ENCODE data around the gene MICAL2. TPM values are rescaled to one million over a fixed set of nuclear protein-coding genes. Genes with fewer than 3 reads are reported as not detected.
A peak's percentile ranks its signal among the peaks of the same experiment; 100 is the strongest.

The MICAL2 gene
- total RNA-seq, 1 donor from 2014 or later = 237 TPM

DNA sequence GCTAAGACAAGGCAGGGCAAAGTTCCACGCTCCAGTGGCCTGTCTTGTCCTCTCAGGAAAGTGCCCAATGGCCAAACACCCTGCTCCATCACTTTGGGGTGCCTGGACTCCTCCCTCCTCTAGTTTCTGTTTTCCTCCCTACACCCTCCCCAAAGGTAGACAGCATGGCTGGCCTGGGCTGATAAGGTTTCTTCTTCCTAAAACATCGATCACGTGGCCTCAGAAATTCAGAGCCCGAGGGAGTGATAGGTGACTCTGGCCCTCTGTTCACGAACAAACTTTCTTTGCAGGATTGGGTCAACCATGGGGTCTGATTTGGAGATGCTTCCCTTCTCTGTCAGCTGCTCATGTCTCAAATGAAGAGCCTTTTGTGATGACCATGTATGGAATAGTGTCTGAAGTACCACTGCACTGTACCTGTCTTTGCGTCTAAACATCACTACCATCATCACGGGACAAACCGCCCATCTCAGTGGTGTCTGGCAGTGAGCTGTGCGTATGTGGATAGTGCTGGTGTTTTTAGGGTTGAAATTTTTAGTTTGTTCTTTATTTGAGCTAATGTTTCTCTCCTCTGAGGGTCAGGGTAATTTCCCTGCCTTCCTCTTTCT is 6.1 kb downstream of the MICAL2 start:
- Histone ChIP-seq H3K4me3 (peak overlapping the region in 1 of 2 donors; percentile 15), H3K9me3 (no peaks in the 10 kb centered on the region), H3K27me3 (no peaks in the 10 kb centered on the region), H3K27ac (peak overlapping the region; percentile 92 to 93), H3K4me1 (peaks cover 7 to 60% of the 10 kb centered on the region in 2 donors), H3K36me3 (peaks cover 9 to 25% of the 10 kb centered on the region in 2 donors)
- DNase-seq (ENCODE audit: low spot score in 2 of 2) = no peak
- TF ChIP-seq, protein P1, sequence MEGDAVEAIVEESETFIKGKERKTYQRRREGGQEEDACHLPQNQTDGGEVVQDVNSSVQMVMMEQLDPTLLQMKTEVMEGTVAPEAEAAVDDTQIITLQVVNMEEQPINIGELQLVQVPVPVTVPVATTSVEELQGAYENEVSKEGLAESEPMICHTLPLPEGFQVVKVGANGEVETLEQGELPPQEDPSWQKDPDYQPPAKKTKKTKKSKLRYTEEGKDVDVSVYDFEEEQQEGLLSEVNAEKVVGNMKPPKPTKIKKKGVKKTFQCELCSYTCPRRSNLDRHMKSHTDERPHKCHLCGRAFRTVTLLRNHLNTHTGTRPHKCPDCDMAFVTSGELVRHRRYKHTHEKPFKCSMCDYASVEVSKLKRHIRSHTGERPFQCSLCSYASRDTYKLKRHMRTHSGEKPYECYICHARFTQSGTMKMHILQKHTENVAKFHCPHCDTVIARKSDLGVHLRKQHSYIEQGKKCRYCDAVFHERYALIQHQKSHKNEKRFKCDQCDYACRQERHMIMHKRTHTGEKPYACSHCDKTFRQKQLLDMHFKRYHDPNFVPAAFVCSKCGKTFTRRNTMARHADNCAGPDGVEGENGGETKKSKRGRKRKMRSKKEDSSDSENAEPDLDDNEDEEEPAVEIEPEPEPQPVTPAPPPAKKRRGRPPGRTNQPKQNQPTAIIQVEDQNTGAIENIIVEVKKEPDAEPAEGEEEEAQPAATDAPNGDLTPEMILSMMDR (IDR thresholded peaks at IDR 0.05) = no peak
- intact Hi-C loops (cut with DNase I) = loop anchor here (5.0 to 10.0 kb wide), 2 partner anchors 62 to 166 kb away; no protein-coding TSS in a partner anchor

DNA sequence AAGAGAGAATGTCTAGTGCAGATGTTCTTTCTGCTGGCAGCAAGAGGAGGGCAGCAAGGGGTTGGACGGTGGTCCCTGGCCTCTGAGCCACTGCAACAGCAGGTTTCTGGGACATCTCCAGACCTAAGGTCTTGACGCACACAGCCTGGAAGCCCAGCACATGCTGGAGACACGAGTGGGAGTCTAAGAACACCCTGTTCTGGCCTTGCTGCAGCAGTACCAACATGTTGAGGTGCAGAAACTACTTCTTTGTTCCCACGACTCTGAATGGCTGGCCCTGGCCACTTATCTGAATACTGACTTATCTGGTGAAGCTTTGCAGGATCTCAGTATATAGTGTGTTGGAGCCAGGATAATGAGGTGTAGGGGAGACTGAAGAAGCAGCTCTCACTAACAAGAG is 6.8 kb downstream of the MICAL2 start:
- TF ChIP-seq, protein P1 (IDR thresholded peaks at IDR 0.05) = no peak
- Histone ChIP-seq H3K4me3 (peak overlapping the region in 1 of 2 donors; percentile 15), H3K4me1 (peaks cover 8 to 67% of the 10 kb centered on the region in 2 donors), H3K9me3 (no peaks in the 10 kb centered on the region), H3K27me3 (no peaks in the 10 kb centered on the region), H3K27ac (peak overlapping the region; percentile 92 to 93), H3K36me3 (peaks cover 9 to 32% of the 10 kb centered on the region in 2 donors)
- DNase-seq (ENCODE audit: low spot score in 2 of 2) = no peak
- intact Hi-C loops (cut with DNase I) = loop anchor here (5.0 to 10.0 kb wide), 2 partner anchors 62 to 165 kb away; no protein-coding TSS in a partner anchor

DNA sequence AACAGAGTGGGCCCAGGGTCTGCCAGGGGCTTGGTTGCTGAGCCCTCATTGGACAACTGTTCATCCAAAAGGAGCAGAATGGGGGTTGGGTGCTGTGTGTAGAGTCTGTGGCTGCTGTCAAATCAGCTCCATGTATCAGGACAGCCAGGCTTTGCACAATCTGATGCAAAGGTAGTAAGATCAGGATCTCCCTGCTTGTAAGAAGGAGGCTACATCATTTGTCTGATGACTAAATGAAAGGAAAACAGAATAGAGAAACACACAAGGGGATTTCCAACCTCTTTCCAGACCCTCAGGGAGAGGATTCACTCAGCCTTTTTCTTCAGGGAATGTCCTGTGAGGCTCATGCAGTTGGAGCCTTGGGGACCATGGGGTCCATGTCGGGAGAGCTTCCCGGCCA is 7.2 kb downstream of the MICAL2 start:
- TF ChIP-seq, protein P1 (IDR thresholded peaks at IDR 0.05) = no peak
- peaks cover 9 to 34% of the 10 kb centered on the region in 2 donors for H3K36me3 ChIP-seq
- peaks cover 12 to 71% of the 10 kb centered on the region in 2 donors for H3K4me1 ChIP-seq
- peak overlapping the region; percentile 92 to 93 for H3K27ac ChIP-seq
- no peaks in the 10 kb centered on the region for H3K27me3 ChIP-seq
- H3K9me3 ChIP-seq = no peaks in the 10 kb centered on the region
- H3K4me3 ChIP-seq = peak overlapping the region in 1 of 2 donors; percentile 15
- DNase-seq (ENCODE audit: low spot score in 2 of 2) = no peak
- intact Hi-C loops (cut with DNase I) = loop anchor here (5.0 to 10.0 kb wide), 2 partner anchors 63 to 165 kb away; no protein-coding TSS in a partner anchor

DNA sequence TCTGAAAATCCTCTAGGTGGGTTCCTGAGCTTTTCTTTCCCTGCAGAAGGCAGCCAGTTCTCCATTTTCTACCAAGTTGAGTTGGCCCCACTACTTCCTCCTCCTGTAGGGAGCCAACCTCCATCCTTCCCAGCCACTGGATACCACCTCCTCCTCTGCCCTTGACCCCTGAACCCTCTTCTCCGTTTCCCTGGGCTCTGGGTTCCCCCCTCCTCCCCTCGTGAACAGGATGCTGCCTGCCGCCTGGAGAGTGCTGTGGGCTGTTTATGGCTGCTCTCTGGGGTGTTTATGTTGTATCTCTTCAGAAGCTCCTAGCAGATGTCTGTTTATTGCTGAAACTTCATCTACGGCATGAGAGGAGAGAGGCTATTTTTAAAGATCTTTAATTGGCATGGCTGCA is 8.6 kb downstream of the MICAL2 start:
- peak overlapping the region; percentile 92 to 93 for H3K27ac ChIP-seq
- no peak for DNase-seq (ENCODE audit: low spot score in 2 of 2)
- peak overlapping the region in 1 of 2 donors; percentile 15 for H3K4me3 ChIP-seq
- H3K36me3 ChIP-seq = peaks cover 9 to 27% of the 10 kb centered on the region in 2 donors
- no peaks in the 10 kb centered on the region for H3K9me3 ChIP-seq
- TF ChIP-seq, protein P1 (IDR thresholded peaks at IDR 0.05) = peak in 1 of 3 experiments; percentile 11
- intact Hi-C loops (cut with DNase I) = loop anchor here (5.0 to 10.0 kb wide), 2 partner anchors 64 to 163 kb away; no protein-coding TSS in a partner anchor
- H3K27me3 ChIP-seq = no peaks in the 10 kb centered on the region
- H3K4me1 ChIP-seq = peaks cover 14 to 80% of the 10 kb centered on the region in 2 donors

DNA sequence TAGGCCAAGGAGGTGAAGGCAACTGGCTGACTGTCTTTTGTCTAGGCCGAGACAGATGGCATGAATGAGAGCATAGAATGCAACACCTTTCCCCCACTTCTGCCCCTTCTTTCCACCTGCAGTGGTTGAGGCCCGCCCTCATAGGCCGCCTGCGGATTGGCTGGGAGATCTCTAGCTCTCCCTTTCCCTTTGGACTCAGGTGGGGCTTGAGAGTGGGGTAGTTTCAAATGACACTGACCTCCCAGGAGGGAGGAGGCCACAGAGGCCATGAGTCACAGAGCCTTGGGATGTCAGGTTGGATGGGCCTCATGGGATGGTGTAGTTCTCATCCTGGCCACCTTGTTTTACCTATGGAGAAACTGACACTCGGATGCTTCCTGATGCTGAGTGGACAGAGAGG is 9.1 kb downstream of the MICAL2 start:
- intact Hi-C loops (cut with DNase I) = loop anchor here (5.0 to 10.0 kb wide), 2 partner anchors 65 to 163 kb away; no protein-coding TSS in a partner anchor
- Histone ChIP-seq H3K4me3 (peak overlapping the region in 1 of 2 donors; percentile 15), H3K36me3 (peaks cover 9 to 27% of the 10 kb centered on the region in 2 donors), H3K9me3 (no peaks in the 10 kb centered on the region), H3K4me1 (peaks cover 18 to 85% of the 10 kb centered on the region in 2 donors), H3K27ac (peak overlapping the region; percentile 92 to 93), H3K27me3 (no peaks in the 10 kb centered on the region)
- TF ChIP-seq, protein P1 (IDR thresholded peaks at IDR 0.05) = peak in 1 of 3 experiments; percentile 12
- DNase-seq (ENCODE audit: low spot score in 2 of 2) = no peak

Measured in ascending aorta (tissue), 2 donors.